Neural cell (in vitro differentiated cells): ENCODE measurements around the gene IRAK2.

Source experiments
- EP300 ChIP-seq: fragments of 450-650 bp; conservative IDR thresholded peaks from 2 replicates; pipeline ENCODE4 v1.6.1; 2014; ENCODE audit warnings: antibody characterized with exemption, mild to moderate bottlenecking, moderate library complexity; ENCODE audit not compliant: poor library complexity, severe bottlenecking
- EZH2 ChIP-seq: fragments of 200-600, 300-800 bp; shearing (Covaris generic), sonication (generic); IDR thresholded peaks from 2 replicates; pipeline ENCODE4 v1.6.1; 2014; ENCODE audit warnings: antibody characterized with exemption, low read length, borderline replicate concordance, mild to moderate bottlenecking; ENCODE audit not compliant: insufficient read depth, poor library complexity, severe bottlenecking
- MXI1 ChIP-seq: fragments of 450-650 bp; conservative IDR thresholded peaks from 2 replicates; pipeline ENCODE4 v1.6.1; 2014; ENCODE audit warnings: antibody characterized with exemption, mild to moderate bottlenecking; ENCODE audit not compliant: poor library complexity, severe bottlenecking
- POLR2AphosphoS5 ChIP-seq: IDR thresholded peaks from 2 replicates; pipeline ENCODE4 v1.6.1; 2012
- RAD21 ChIP-seq: fragments of 450-650 bp; conservative IDR thresholded peaks from 2 replicates; pipeline ENCODE4 v1.6.1; 2014; ENCODE audit warnings: antibody characterized with exemption, mild to moderate bottlenecking, moderate library complexity
- REST ChIP-seq: IDR thresholded peaks from 2 replicates; pipeline ENCODE4 v1.6.1; 2012; ENCODE audit warnings: borderline replicate concordance
- SMC3 ChIP-seq: fragments of 450-650 bp; conservative IDR thresholded peaks from 2 replicates; pipeline ENCODE4 v1.6.1; 2014; ENCODE audit warnings: antibody characterized with exemption, mild to moderate bottlenecking, moderate library complexity; ENCODE audit not compliant: poor library complexity
- TAF1 ChIP-seq: IDR thresholded peaks from 2 replicates; pipeline ENCODE4 v1.6.1; 2012; ENCODE audit warnings: low read depth
- TF ChIP-seq, protein P1 (sequence below): fragments of 450-650 bp; IDR thresholded peaks from 2 replicates; pipeline ENCODE4 v1.5.1; 2014; ENCODE audit warnings: antibody characterized with exemption, mild to moderate bottlenecking, moderate library complexity; ENCODE audit not compliant: poor library complexity, severe bottlenecking

DNA sequence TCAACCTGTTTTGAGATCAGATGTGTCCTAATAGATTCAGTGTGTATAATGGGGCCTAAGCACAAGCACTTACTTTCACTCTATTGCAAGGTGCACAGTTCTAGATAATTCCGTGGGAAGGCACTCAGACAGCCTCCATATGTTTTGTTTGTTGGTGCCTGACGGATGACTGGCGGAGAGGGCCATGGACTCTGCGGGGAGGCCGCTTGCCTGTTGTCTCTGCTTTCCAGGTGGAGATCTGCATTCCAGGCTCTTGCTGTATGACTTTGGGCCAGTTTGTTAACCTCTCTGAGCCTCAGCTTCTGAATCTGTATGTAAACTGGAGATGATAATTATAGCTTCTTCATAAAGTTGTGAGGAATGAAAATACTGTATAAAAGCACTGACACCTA, 1.5 kb downstream of the IRAK2 start:
- TF ChIP-seq, protein P1, sequence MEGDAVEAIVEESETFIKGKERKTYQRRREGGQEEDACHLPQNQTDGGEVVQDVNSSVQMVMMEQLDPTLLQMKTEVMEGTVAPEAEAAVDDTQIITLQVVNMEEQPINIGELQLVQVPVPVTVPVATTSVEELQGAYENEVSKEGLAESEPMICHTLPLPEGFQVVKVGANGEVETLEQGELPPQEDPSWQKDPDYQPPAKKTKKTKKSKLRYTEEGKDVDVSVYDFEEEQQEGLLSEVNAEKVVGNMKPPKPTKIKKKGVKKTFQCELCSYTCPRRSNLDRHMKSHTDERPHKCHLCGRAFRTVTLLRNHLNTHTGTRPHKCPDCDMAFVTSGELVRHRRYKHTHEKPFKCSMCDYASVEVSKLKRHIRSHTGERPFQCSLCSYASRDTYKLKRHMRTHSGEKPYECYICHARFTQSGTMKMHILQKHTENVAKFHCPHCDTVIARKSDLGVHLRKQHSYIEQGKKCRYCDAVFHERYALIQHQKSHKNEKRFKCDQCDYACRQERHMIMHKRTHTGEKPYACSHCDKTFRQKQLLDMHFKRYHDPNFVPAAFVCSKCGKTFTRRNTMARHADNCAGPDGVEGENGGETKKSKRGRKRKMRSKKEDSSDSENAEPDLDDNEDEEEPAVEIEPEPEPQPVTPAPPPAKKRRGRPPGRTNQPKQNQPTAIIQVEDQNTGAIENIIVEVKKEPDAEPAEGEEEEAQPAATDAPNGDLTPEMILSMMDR = no peak
- TF ChIP-seq EP300 = no peak
- no peak for TF ChIP-seq POLR2AphosphoS5
- no peak for TF ChIP-seq RAD21
- TF ChIP-seq EZH2 = no peak
- no peak for TF ChIP-seq REST
- no peak for TF ChIP-seq MXI1
- TF ChIP-seq SMC3 = no peak
- TF ChIP-seq TAF1 = no peak
